COLO668 (cell line): ENCODE data around the gene OR2AK2.

Experiments
- DNase-seq: peaks from one replicate; lab custom pipeline; 2025; ENCODE audit not compliant: unreplicated experiment; lab: John Stamatoyannopoulos, UW

The OR2AK2 gene

DNA sequence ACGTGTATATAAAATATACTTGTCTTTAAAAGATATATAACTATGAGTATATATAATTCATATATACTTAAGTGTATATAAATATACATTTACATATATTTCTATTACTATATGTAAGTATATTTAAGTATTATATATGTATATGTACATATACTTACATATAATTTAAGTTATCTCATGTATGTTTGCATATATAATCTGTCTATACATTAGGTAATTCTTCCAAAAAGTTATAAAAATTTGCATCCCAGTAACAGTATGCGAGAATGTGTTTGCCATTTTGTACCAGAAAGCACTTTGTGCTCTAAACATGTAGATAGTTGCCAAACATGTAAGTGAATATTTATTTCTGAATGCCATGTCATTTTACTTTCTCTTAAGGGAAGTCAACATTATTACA, at the start of gene OR2AK2:
OR2AK2 (plus strand) TSS at position 301 of the 400 bp plus-strand sequence. CDS start 144 bp downstream, outside the sequence.
- no peak for DNase-seq

- no peak for DNase-seq
Measured at GRCh38 chr1:247919952-247920351, 45.1 kb upstream of the OR2AK2 start, which contains the start of gene OR2T8. TSS of gene OR2T8 (plus strand) at chr1:247920252. CDS start at chr1:247921018, 766 bp downstream.

DNA sequence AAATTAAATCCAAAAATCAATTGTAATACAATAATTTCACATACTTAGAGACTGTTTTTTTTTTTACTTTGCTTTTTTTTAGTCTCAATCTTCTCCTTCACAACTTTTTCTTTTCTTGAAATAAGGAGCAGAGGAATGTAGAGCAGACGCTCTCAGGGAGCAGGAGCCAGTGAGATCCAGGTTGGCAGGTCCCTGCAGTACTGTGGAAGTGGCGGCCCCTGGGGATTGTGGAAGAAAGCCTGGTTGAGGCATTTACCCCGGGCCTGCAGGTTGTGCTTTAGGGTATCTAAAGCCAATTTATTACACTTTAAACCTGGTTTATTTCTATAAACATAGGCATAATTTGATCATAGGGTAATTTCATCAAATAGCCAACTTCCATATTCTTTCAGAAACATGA, 41.1 kb upstream of the OR2AK2 start:
- no peak for DNase-seq

DNA sequence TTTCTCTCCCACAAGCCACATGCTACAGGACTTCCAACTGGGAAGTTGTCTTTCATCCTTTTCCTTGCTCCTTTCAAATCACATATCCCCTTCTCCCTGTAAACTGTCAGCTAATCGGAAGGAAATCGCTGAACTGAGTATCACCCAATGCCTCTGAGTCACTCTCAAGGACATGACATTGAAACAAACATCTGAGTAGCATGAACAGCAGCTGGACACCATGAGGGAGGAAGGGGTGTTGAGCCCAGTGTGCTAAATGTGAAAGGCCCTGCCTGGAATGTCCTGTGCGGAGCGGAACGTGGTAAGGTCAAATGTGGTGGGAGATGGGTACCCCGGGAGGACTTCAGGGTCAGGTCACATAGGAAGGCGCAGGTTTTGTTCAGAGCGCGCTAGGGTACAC, 40.2 kb upstream of the OR2AK2 start, which contains the start of gene OR2AJ1:
OR2AJ1 (plus strand) TSS at position 22 of the 400 bp plus-strand sequence. CDS start 8,880 bp downstream, outside the sequence.
- no peak for DNase-seq

- no peak for DNase-seq
Measured at GRCh38 chr1:247933989-247934388, 31.0 kb upstream of the OR2AK2 start.

GRCh38 chr1:247935781-247936180, 29.3 kb upstream of the OR2AK2 start:
- DNase-seq, result no peak

DNA sequence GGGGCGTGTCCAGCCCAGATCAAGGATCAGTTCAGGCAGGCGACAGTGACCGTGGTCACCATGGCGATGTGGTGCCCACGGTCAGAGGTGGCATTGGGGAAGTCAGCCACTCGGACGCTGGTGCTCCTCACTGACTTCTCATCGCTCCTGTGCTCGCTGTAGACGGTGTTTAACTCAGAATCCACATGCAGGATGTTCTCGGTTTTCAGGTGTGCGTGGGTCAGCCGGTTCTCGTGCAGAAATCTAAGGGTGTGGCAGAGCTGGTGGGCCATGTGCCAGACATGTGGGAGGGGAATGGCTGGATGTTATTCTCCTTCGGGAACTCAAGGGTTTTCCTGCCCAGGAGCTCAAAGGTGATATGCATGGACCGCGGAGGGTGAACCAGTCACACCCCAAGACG, 28.6 kb upstream of the OR2AK2 start:
- DNase-seq, result no peak

GRCh38 chr1:247936965-247937734, 27.9 kb upstream of the OR2AK2 start:
- peak; percentile 50 for DNase-seq

DNA sequence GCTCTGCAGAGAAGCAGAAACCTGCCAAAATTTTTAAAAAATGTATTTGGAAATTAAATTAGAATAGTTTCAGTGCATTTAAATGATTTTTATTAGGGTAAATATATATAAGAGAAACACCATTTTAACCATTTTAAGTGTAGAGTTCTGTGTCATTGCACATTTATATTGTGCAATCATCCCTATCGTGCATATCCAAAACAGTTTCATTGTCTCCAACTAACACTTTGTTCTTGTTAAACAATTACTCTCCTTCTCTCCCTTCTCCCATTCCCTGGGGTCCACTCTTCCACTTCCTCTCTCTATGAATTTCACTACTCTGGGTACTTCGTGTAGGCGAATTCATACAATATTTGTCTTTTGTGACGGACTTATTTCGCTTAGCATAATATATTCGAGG, 22.4 kb upstream of the OR2AK2 start:
- DNase-seq, result no peak

- DNase-seq, result no peak
Measured at GRCh38 chr1:247948558-247948957, 16.5 kb upstream of the OR2AK2 start, which contains the start of gene OR2L8. TSS of gene OR2L8 (plus strand) at chr1:247948858. CDS start at chr1:247948858, 0 bp downstream.

DNA sequence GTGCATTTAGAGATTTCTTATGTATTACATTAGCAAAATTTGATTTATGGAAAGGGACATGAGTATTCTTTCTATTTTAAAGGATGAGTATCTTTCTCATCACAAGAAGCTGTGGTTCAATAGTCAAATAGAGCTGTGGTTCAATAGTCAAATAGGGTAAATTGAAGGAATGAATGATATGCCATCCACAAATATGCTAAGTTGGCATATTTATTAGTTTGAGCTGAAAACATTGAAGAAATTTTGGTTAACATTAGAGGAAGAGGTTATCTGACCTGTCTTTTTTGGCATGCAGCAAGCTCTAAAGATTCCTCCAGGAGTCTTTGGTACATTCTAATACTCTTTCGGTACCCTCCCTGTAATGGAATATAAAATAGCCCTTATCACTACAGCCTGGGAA, 11.6 kb upstream of the OR2AK2 start:
- no peak for DNase-seq

GRCh38 chr1:247961791-247962190, 3.2 kb upstream of the OR2AK2 start:
- no peak for DNase-seq

DNA sequence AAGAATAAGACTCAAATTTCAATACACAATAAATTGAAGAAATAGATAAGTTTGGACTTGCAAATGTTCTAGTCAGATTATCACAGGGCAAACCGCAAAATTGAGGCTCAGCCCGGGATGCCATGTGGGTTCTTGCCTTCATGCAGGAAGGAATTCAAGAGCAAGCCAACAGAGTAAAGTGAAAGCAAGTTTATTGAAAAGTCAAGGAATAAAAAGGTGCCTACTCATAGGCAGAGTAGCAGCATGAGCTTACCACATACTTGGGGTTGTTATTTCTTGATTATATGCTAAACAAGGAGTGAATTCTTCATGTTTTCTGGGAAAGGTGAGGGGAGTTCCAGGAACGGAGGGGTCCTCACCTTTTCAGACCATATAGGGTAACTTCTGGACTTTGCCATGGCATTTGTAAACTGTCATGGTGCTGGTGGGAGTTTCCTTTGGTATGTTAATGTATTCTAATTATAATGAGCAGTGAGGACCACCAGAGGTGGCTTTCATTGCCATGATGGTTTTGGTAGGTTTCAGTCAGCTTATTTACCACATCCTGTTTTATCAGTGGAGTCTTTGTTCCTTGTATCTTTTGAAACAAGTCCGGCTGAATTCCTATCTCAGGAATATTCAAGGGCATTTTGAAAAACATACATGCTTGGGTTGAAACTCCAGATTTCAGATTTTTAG, 2.0 kb upstream of the OR2AK2 start:
- no peak for DNase-seq

DNA sequence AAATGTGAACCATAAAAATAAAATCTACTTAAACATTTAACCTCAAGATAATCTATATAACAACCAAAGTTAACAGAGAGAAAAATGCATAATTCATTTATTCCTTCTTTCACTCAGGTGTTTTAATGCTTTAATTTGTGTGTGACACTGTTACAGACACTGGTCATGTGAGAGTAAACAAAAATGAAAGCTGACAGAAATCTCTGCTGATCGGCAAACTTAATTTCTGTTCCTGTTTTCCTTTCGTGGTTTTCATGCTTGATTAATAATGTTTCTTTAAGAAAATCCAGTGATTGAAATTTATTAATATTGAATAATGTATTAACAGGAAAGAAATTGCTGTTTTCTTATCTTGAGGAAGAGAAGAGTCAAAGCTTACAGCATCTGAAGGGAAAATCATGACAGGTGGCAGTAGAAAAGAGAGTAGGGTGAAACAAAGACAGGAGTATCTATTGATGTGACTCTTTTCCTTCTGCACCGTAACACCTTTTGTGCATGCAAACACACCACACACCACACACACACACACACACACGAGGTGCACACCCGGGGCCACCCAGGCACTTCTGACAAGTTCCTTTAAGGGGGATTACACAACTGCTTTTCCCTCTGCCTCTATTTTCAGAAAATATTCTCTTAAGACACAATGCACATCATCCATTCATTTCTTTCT, 1.6 kb downstream of the OR2AK2 start:
- DNase-seq, result no peak

DNA sequence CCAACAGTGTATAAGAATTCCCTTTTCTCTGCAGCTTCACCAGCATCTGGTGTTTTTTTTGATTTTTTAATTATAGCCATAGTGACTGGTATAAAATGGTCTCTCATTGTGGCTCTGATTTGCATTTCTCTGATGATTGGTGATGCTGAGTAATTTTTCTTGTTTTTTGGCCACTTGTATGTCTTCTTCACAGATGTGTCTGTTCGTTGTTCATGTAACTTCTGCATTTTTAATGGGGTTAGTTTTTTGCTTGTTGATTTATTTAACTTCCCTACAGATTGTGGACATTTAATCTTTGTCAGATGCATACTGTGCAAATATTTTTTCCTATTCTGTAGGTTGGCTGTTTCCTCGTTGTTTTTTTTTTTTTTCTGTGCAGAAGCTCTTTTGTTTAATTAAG, 28.0 kb downstream of the OR2AK2 start:
- DNase-seq, result no peak

DNA sequence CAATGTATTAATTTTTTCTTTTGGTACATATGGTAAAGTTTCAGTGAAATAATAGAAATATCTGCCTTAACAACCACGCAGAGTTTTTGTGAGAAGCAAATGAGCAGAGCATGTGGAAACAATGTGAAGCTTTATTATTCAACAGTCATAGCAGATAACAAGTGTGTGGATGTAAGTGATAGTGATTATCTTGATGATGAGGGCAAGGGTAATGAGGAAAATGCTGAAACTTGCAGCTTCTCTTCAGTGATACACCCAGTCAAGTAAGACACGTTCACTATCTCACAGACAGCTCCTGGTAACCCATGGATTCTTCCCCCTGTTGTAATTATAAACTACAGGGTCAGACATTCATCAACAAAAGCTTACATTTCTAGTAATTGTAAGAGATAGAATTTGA, 33.8 kb downstream of the OR2AK2 start:
- no peak for DNase-seq

DNA sequence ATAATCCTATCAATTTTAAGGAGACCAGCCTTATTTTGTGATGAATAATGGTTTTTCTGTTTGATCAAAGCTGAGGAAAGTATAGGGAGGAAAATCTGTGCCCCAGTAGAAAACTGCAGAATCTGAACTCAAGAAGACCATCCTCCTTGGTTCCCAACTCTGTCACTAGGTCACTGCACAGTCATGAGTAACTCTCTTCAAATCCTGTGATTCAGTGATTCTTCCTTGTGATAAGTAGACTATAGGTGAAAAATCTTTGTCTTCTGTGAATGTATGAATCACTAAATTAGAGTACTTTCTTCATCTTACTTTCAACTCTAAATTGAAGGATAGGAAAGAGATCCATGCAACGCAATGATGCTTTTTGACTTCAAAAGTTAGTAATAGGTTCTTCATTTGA, 35.1 kb downstream of the OR2AK2 start:
- no peak for DNase-seq

DNA sequence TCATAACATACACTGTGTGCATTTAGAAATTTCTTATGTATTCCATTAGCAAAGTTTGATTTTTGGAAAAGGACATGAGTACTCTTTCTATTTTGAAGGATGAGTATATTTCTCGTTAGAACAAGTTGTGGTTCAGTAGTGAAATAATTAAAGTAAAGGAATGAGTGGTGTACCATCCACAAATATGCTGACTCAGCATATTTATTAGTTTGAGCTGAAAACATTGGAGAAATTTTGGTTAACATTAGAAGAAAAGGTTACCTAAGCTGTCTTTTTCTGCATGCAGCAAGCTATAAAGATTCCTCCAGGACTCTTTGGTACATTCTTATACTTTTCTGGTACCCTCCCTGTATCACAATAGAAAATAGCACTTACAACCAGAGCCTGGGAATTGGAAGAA, 42.7 kb downstream of the OR2AK2 start:
- DNase-seq, result no peak

DNA sequence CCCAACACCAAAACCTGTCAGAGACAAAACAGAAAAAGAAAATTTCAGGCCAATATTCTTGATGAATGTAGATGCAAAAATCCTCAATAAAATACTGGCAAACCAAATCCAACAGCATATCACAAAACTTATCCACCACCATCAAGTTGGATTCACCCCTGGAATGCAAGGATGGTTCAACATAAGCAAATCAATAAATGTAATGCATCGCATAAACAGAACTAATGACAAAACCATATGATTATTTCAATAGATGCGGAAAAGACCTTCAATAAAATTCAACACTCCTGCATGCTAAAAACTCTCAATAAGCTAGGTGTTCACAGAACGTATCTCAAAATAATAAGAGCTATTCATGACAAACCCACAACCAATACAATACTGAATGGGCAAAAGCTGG, 44.6 kb downstream of the OR2AK2 start:
- no peak for DNase-seq

- no peak for DNase-seq
Measured at GRCh38 chr1:248013229-248013710, 48.2 kb downstream of the OR2AK2 start, which contains the start of gene OR2L5. TSS of gene OR2L5 (plus strand) at chr1:248013660. CDS start at chr1:248021948, 8,288 bp downstream.

- DNase-seq, result no peak
Measured at GRCh38 chr1:248015803-248016202, 50.8 kb downstream of the OR2AK2 start.
